SK-N-SH (cell line): Measurements from ENCODE around the gene GJA5.

Experiments
- CTCF ChIP-seq: fragments of 200-600 bp; sonication (generic); IDR thresholded peaks from 2 replicates; pipeline ENCODE4 v1.6.1; 2017; ENCODE audit warnings: antibody characterized with exemption, mild to moderate bottlenecking, moderate library complexity
- ELF1 ChIP-seq: IDR thresholded peaks from 2 replicates; pipeline ENCODE4 v1.4.0; 2012
- EZH2phosphoT487 ChIP-seq: fragments of 200-600 bp; sonication (generic); IDR thresholded peaks from 2 replicates; pipeline ENCODE4 v1.6.1; 2017; ENCODE audit warnings: low read depth, mixed run types, mild to moderate bottlenecking, antibody characterized with exemption, moderate library complexity, borderline replicate concordance
- JUND ChIP-seq: IDR thresholded peaks from 2 replicates; pipeline ENCODE4 v1.4.0; 2012
- MAX ChIP-seq: IDR thresholded peaks from 2 replicates; pipeline ENCODE4 v1.4.0; 2012; ENCODE audit warnings: low read depth
- MXI1 ChIP-seq: IDR thresholded peaks from 2 replicates; pipeline ENCODE4 v1.6.1; 2012; ENCODE audit warnings: mild to moderate bottlenecking, low read depth, low read length, improper control_type of control experiment
- POLR2AphosphoS5 ChIP-seq: IDR thresholded peaks from 2 replicates; pipeline ENCODE4 v1.6.1; 2012; ENCODE audit warnings: low read depth, low read length
- RCOR1 ChIP-seq: fragments of 150-350 bp; IDR thresholded peaks from 2 replicates; pipeline ENCODE4 v1.6.1; 2017; ENCODE audit warnings: antibody characterized with exemption, low read length
- SIN3A ChIP-seq: IDR thresholded peaks from 2 replicates; pipeline ENCODE4 v1.6.1; 2012; ENCODE audit warnings: low read depth, mild to moderate bottlenecking, low read length, moderate library complexity, borderline replicate concordance
- SMC3 ChIP-seq: IDR thresholded peaks from 2 replicates; pipeline ENCODE4 v1.6.1; 2012; ENCODE audit warnings: low read depth, low read length, improper control_type of control experiment
- TAF1 ChIP-seq: IDR thresholded peaks from 2 replicates; pipeline ENCODE4 v1.6.1; 2012; ENCODE audit warnings: low read depth, mild to moderate bottlenecking, low read length, moderate library complexity, borderline replicate concordance
- TF ChIP-seq, protein P1 (sequence below): IDR thresholded peaks from 2 replicates; pipeline ENCODE4 v1.4.0; 2012; ENCODE audit warnings: low read depth, borderline replicate concordance

- TF ChIP-seq, protein P1, sequence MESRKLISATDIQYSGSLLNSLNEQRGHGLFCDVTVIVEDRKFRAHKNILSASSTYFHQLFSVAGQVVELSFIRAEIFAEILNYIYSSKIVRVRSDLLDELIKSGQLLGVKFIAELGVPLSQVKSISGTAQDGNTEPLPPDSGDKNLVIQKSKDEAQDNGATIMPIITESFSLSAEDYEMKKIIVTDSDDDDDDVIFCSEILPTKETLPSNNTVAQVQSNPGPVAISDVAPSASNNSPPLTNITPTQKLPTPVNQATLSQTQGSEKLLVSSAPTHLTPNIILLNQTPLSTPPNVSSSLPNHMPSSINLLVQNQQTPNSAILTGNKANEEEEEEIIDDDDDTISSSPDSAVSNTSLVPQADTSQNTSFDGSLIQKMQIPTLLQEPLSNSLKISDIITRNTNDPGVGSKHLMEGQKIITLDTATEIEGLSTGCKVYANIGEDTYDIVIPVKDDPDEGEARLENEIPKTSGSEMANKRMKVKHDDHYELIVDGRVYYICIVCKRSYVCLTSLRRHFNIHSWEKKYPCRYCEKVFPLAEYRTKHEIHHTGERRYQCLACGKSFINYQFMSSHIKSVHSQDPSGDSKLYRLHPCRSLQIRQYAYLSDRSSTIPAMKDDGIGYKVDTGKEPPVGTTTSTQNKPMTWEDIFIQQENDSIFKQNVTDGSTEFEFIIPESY: no peak
- TF ChIP-seq MAX: no peak
- TF ChIP-seq CTCF: no peak
- TF ChIP-seq TAF1: no peak
- TF ChIP-seq SIN3A: no peak
- no peak for TF ChIP-seq ELF1
- no peak for TF ChIP-seq MXI1
- no peak for TF ChIP-seq EZH2phosphoT487
- TF ChIP-seq POLR2AphosphoS5: no peak
- TF ChIP-seq JUND: no peak
- no peak for TF ChIP-seq SMC3
- TF ChIP-seq RCOR1: no peak
Observed at GRCh38 chr1:147768582-147768981, 8.2 kb upstream of the GJA5 start.
